Right renal pelvis (tissue), 4 donors: Measurements from ENCODE around the gene COL6A2. TPM values are rescaled to one million over a fixed set of nuclear protein-coding genes. Genes with fewer than 3 reads are reported as not detected.
"Not testable (repeated sequence)": the region's sequence is repeated elsewhere in the genome, so short reads cannot be mapped to it uniquely, and the experiment has no call there.

Experiments
- DNase-seq, 4 donors: peaks; one replicate each; pipeline ENCODE4 v3.0.0-alpha.2; 2013; ENCODE audit warnings: low read depth in 4 of 4, low spot score in 3 of 4, missing footprints in 1 of 4
- polyA plus RNA-seq, 4 donors: library from polyadenylated mRNA; unstranded; fragments of 120-200 nt; gene quantifications; one replicate each; pipeline ENCODE4 v1.2.1, GENCODE V29; 2013; ENCODE audit not compliant: insufficient read length in 4 of 4

Gene COL6A2
- polyA plus RNA-seq, 4 donors = 181 to 254 (median 205) TPM

DNA sequence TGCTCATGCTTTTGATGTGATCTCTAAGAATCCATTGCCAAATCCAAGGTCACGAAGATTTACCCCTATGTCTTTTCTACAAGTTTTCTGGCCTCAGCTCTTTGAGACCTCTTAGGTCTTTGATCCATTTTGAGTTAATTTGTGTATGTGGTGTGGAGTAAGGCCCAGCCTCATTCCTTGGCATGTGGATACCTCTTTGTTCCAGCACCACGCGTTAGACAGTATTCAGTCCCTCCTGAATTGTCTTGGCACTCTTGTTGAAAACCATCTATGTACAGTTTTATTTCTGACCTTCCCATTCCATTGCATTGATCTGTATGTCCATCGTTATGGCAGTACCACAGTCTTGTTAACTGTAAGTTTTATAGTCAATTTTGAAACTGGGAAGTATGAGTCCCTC, 65.5 kb downstream of the COL6A2 start:
- no peak for DNase-seq

DNA sequence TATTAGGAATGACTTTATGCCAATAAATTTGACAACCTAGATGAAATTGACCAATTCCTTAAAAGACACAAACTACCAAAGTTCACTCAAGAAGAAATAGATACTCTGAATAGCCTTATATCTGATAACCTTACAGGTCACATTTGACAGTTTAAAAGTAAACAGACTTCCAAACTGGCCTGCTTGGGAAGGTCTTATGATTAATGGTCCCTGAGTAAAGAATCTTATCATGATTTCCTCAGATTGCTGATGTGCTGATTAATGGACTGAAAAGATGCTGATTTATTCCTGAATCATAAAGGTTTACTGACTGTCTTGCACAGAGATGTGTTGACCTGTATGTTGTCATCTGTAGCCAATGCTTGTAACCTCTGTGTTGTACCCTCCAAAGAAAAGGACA, 67.2 kb downstream of the COL6A2 start:
- no peak for DNase-seq

DNA sequence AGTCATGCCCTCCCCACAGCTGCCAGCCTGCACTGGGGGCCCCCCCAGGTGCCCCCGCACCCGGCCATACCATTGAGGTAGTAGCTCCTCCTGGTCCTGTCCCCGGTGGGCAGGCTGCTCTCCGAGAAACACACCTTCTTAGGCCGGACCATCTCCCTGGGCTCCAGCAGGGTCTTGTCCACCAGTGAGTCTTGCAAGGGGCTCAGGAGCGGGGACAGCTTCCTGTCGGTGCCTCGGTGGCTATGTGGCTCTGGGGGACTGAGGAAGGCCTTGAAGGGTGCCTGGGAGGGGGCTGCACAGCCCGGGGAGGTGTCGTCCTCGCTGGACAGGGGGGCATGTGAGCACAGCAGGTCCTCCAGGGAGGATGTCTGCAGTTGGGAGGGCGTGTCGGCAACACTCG, 70.3 kb downstream of the COL6A2 start:
- no peak for DNase-seq

DNA sequence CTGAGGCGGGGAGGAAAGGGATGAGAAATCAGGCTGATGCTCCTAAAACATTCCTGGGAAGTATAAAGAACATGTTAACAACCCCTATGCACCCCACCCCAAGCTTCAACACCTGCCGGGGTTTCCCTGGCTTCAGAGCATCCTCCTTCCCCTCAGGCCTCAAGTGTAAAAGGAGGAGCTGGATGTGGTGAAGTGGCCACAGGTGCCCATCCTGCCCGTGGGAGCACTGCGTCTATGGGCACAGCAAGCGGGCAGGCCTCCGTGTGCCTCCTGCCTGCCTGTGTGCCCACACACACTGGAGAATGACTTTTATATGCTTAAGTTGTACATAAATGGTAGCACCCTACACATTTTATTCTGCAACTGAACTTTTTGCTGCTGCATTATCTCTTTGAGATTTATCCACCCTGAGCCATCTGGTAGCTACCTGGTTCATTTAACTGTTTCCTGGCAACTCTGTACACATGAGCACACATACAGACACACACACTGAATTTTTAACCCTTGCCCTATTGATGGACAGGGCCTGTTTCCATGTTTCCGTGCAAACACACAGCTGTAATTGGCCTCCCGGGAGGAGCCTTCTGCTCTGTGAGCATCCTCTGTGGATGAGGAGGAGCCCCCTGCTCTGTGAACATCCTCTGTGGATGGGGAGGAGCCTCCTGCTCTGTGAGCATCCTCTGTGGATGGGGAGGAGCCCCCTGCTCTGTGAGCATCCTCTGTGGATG, 70.9 kb downstream of the COL6A2 start:
- no peak for DNase-seq

DNA sequence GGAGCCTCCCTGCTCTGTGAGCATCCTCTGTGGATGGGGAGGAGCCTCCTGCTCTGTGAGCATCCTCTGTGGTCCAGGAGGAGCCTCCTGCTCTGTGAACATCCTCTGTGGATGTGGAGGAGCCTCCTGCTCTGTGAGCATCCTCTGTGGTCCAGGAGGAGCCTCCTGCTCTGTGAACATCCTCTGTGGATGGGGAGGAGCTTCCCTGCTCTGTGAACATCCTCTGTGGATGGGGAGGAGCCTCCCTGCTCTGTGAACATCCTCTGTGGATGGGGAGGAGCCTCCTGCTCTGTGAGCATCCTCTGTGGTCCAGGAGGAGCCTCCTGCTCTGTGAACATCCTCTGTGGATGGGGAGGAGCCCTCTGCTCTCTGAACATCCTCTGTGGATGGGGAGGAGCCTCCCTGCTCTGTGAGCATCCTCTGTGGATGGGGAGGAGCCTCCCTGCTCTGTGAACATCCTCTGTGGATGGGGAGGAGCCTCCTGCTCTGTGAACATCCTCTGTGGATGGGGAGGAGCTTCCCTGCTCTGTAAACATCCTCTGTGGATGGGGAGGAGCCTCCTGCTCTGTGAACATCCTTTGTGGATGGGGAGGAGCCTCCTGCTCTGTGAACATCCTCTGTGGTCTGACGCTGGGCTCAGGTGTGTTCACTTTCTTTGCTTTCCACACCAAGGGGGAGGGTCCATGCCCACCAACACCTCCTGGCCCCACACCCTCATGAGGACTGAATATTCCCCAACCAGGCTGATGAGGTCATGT, 72.7 kb downstream of the COL6A2 start:
- not testable (repeated sequence) for DNase-seq

DNA sequence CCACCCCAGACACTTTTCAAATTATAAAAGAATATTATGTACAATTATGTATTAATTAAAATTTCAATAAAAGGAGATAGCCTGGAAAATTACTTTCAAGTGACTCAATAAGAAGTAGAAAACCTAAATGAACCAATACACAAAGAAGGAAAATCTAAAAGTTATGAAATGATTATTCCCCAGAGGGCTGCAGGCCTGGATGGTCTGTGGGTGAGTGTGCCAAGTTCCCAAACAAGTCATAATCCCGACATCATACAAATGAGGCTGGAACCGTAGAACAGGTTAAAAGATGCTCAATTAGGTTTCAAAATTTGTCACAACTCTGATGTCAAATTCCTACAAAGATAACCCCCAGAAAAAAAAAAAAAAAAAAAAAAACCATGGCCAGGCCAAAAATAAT, 73.7 kb downstream of the COL6A2 start:
- DNase-seq = no peak

DNA sequence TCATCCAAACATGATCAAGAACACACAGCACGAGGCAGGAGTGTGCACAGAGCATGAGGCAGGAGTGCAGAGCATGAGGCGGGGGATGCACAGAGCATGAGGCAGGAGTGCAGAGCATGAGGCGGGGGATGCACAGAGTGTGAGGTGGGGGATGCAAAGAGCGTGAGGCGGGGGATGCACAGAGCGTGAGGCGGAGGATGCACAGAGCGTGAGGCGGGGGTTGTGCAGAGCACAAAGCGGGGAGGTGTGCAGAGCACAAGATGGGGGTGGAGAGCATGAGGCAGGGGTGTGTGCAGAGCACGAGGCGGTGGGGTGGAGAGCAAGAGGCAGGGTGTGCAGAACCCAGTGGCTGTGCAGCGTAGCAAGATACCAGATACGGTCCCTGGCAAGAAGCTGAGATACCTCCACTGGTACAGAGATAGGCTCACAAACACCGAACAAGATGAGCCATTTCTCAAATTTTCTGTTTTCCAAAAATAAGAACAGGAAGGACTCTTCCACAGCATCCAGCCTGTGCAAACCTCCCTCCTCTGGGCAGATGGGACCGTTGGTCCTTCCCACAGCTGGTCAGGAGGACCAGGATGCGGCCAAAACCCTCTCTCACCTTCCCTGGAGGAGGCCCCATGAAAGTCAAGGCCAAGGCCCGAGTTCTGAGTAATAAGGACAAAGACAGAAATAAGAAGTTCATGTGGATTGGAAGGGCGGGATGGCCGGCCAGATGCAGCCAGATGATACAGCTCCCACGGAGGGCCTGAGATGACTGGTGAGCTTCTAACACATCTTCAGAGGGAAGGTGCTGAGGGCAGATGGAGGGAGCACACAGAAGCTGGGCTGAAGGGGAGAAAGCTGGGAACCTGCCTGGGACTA, 74.3 kb downstream of the COL6A2 start:
- no peak for DNase-seq

DNA sequence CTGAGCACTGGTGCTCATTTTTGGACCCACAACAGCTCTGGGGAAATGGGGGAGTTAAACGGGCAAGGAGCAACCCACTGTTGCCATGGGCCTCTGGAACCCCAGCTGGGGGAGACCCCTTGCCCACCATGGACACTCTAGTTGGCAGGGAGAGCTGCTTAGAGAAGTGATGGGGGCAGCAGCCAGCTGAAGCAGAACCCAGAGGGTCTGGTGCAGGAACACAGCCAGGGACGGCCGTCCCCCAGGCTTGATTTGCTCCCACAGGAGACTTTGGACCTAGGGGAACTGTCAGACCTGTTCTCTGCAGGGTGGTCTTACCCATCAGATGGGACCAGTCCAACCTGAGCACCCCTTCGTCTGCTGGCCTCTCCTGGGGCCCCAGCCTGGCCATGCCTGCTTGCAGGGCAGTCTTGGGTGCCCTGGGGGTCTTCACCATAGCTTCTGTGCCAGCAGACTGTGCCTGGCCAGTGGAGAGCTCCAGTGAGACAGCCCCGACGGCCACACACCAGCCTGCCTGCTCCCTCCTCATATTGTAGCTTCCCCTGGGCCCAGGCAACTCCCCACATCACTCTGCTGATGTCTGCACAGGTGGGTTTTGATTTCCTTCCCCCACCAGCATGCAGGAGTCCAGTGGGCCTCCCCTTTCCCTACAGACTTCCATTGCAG, 75.1 kb downstream of the COL6A2 start:
- no peak for DNase-seq

DNA sequence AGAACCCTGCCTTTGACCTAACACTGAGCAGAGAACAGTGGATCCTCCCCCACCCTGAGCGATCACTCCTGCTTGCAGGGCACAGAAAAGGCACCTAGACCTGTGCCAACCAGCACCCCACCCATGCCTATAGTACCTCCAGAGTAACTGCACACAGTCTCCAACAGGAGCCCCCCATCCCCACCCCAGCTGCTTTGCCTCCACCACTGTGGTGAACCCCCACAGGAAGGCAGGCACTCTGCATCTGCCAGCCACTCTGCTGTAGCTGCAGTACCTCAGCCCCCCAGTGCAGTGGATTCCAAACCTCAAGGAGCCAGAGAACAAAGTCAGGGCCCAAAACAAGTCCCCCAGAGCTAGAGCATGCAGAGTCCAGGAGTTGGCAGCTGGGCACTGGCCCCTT, 75.7 kb downstream of the COL6A2 start:
- DNase-seq = no peak

DNA sequence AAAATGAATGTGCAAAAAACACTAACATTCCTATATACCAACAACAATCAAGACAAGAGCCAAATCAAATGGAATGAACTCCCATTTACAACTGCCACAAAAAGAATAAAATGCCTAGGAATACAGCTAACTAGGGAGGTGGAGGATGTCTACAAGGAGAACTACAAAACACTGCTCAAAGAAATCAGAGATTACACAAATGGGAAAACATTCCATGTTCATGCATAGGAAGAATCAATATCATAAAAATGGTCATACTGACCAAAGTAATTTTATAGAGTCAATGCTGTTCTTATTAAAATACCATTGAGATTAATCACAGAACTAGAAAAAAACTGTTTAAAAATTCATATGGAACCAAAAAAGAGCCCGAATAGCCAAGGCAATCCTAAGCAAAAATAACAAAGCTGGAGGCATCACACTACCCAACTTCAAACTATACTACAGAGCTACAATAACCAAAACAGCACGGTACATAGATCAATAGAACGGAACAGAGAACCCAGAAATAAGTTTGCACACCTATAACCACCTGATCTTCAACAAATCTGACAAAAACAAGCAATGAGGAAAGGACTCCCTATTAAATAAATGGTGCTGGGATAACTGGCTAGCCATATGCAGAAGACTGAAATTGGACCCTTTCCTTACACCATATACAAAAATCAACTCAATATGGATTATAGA, 78.7 kb downstream of the COL6A2 start:
- not testable (repeated sequence) for DNase-seq

DNA sequence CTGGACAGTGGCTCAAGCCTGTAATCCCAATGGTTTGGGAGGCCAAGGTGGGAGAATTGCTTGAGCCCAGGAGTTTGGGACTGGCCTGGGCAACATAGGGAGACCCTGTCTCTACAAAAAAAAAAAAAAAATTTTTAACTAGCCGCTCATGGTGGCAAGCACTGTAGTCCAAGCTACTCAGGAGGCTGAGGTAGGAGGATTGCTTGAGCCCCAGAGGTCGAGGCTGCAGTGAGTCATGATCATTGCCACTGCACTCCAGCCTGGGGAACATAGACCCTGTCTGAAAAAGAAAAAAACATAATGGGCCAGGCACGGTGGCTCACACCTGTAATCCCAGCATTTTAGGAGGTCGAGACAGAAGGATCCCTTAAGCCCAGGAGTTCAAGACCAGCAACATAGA, 81.0 kb downstream of the COL6A2 start:
- no peak for DNase-seq

Other genes with a start within 250 kb of the COL6A2 start
- 100 to 1,000 TPM; 251 to 352 (median 268) TPM for gene COL6A1, start 116.3 kb upstream of the COL6A2 start, polyA plus RNA-seq
- gene FTCD, start 57.5 kb downstream of the COL6A2 start, polyA plus RNA-seq = 10 to 100 TPM; 15.2 to 34.2 (median 27.7) TPM
- 10 to 100 TPM in 3 of 4 donors, 1 to 10 TPM in 1; 10.0 to 12.8 (median 12.6) TPM for gene SPATC1L, start 86.3 kb downstream of the COL6A2 start, polyA plus RNA-seq
- gene LSS, start 130.7 kb downstream of the COL6A2 start, polyA plus RNA-seq = 10 to 100 TPM; 28.1 to 36.3 (median 35.5) TPM
- 10 to 100 TPM; 67.1 to 78.4 (median 70.8) TPM for gene MCM3AP, start 187.5 kb downstream of the COL6A2 start, polyA plus RNA-seq
- gene YBEY, start 188.2 kb downstream of the COL6A2 start, polyA plus RNA-seq = 10 to 100 TPM; 19.9 to 24.6 (median 20.7) TPM
- 10 to 100 TPM in 3 of 4 donors, 1 to 10 TPM in 1; 9.6 to 13.3 (median 10.9) TPM for gene C21orf58, start 225.8 kb downstream of the COL6A2 start, polyA plus RNA-seq
- gene PCNT, start 226.0 kb downstream of the COL6A2 start, polyA plus RNA-seq = 10 to 100 TPM; 32.0 to 34.6 (median 32.5) TPM